GM18499 (cell line): ENCODE measurements around the gene RNF212.
"Not testable (repeated sequence)": the region's sequence is repeated elsewhere in the genome, so short reads cannot be mapped to it uniquely, and the experiment has no call there.

Experiments
- ATAC-seq: cut with Tn5 transposase; IDR thresholded peaks from one replicate; pipeline ENCODE4 v1.9.1; 2021; ENCODE audit warnings: moderate number of reproducible peaks; ENCODE audit not compliant: insufficient read depth, unreplicated experiment

The RNF212 gene

GRCh38 chr4:1113311-1114009, at the start of gene RNF212:
Gene RNF212 (minus strand): TSS chr4:1113564. CDS start chr4:1113464, 100 bp downstream.
- ATAC-seq, result no peak

GRCh38 chr4:1160351-1160750, 47.0 kb upstream of the RNF212 start:
- ATAC-seq, result no peak

- ATAC-seq, result no peak
Measured at GRCh38 chr4:1156069-1156468, 42.7 kb upstream of the RNF212 start.

GRCh38 chr4:1155314-1155713, 42.0 kb upstream of the RNF212 start:
- no peak for ATAC-seq

GRCh38 chr4:1154523-1155182, 41.3 kb upstream of the RNF212 start:
- no peak for ATAC-seq

- no peak for ATAC-seq
Measured at GRCh38 chr4:1154126-1154522, 40.8 kb upstream of the RNF212 start.

GRCh38 chr4:1153567-1154090, 40.3 kb upstream of the RNF212 start:
- ATAC-seq, result no peak

GRCh38 chr4:1152290-1152689, 38.9 kb upstream of the RNF212 start:
- ATAC-seq, result no peak

- no peak for ATAC-seq
Measured at GRCh38 chr4:1151541-1151940, 38.2 kb upstream of the RNF212 start.

- ATAC-seq, result no peak
Measured at GRCh38 chr4:1150875-1151274, 37.5 kb upstream of the RNF212 start.

GRCh38 chr4:1139860-1140259, 26.5 kb upstream of the RNF212 start:
- ATAC-seq, result no peak

- no peak for ATAC-seq
Measured at GRCh38 chr4:1137850-1138249, 24.5 kb upstream of the RNF212 start.

- no peak for ATAC-seq
Measured at GRCh38 chr4:1137063-1137776, 23.9 kb upstream of the RNF212 start.

- no peak for ATAC-seq
Measured at GRCh38 chr4:1136048-1136447, 22.7 kb upstream of the RNF212 start.

- ATAC-seq, result no peak
Measured at GRCh38 chr4:1133033-1133432, 19.7 kb upstream of the RNF212 start.

GRCh38 chr4:1130316-1131186, 17.2 kb upstream of the RNF212 start:
- no peak for ATAC-seq

GRCh38 chr4:1126506-1126905, 13.1 kb upstream of the RNF212 start:
- no peak for ATAC-seq

GRCh38 chr4:1125466-1125865, 12.1 kb upstream of the RNF212 start:
- ATAC-seq, result not testable (repeated sequence)

GRCh38 chr4:1124818-1125217, 11.5 kb upstream of the RNF212 start:
- ATAC-seq, result no peak

- ATAC-seq, result no peak
Measured at GRCh38 chr4:1122505-1122904, 9.1 kb upstream of the RNF212 start.
